PC-9 (cell line): Measurements from ENCODE around the gene FAM149A. TPM values are rescaled to one million over a fixed set of nuclear protein-coding genes. Genes with fewer than 3 reads are reported as not detected.

ENCODE experiments used
- BruUV-seq: library from RNA; stranded (reverse); fragments of 400-500 nt; replicated peaks from 2 replicates; lab custom pipeline; 2021; lab: Mats Ljungman, UMichigan
- CTCF ChIA-PET: fragments of 300-600 bp; sonication (Branson Sonifier 250); formaldehyde crosslinking; loops from one replicate; lab custom pipeline; 2022; ENCODE audit warnings: antibody characterized with exemption; lab: Charles Lee
- POLR2A ChIA-PET: fragments of 300-600 bp; sonication (Branson Sonifier 250); formaldehyde crosslinking; loops from one replicate; lab custom pipeline; 2022; ENCODE audit warnings: antibody characterized with exemption; ENCODE audit not compliant: unreplicated experiment; lab: Charles Lee
- DNase-seq, 2 experiments: peaks; one replicate each; pipeline versions ENCODE4 v3.0.0 to v3.0.0-alpha.2; 2015 to 2022; ENCODE audit warnings: mixed read lengths in 1 of 2
- H2AFZ ChIP-seq: fragments of 200-600 bp; sonication (generic); 2 replicates; pipeline ENCODE4 v1.8.1; 2017; ENCODE audit warnings: antibody characterized with exemption
- H3F3A ChIP-seq: fragments of 200-600 bp; sonication (generic); 2 replicates; pipeline ENCODE4 v1.8.1; 2017; ENCODE audit warnings: antibody characterized with exemption, mild to moderate bottlenecking, low read depth; ENCODE audit not compliant: insufficient read depth
- H3K27ac ChIP-seq: fragments of 200-600 bp; sonication (generic); 2 replicates; pipeline ENCODE4 v1.6.1; 2016; ENCODE audit warnings: mixed run types
- H3K27me3 ChIP-seq: fragments of 200-600 bp; sonication (generic); 2 replicates; pipeline ENCODE4 v1.6.1; 2016; ENCODE audit warnings: low read depth, mixed run types; ENCODE audit not compliant: insufficient read depth
- H3K36me3 ChIP-seq: fragments of 200-600 bp; sonication (generic); 2 replicates; pipeline ENCODE4 v1.6.1; 2016; ENCODE audit warnings: low read depth, mixed run types
- H3K4me1 ChIP-seq: fragments of 200-600 bp; sonication (generic); replicated peaks from 2 replicates; pipeline ENCODE4 v1.6.1; 2016; ENCODE audit warnings: mixed run types; ENCODE audit not compliant: insufficient read depth
- H3K4me2 ChIP-seq: fragments of 200-600 bp; sonication (generic); 2 replicates; pipeline ENCODE4 v1.6.1; 2017; ENCODE audit warnings: mixed run types
- H3K4me3 ChIP-seq: fragments of 200-600 bp; sonication (generic); 2 replicates; pipeline ENCODE4 v1.6.1; 2016; ENCODE audit warnings: mixed run types
- H3K79me2 ChIP-seq: fragments of 200-600 bp; sonication (generic); 2 replicates; pipeline ENCODE4 v1.6.1; 2017; ENCODE audit warnings: low read depth, mixed run types
- H3K9me2 ChIP-seq: fragments of 200-600 bp; sonication (generic); 2 replicates; pipeline ENCODE4 v1.8.1; 2017; ENCODE audit warnings: mild to moderate bottlenecking; ENCODE audit not compliant: insufficient read depth
- H3K9me3 ChIP-seq: fragments of 200-600 bp; sonication (generic); 2 replicates; pipeline ENCODE4 v1.8.1; 2016; ENCODE audit warnings: low read depth; ENCODE audit not compliant: insufficient read depth
- H4K20me1 ChIP-seq: fragments of 200-600 bp; sonication (generic); 2 replicates; pipeline ENCODE4 v1.8.1; 2017; ENCODE audit not compliant: insufficient read depth
- EZH2 ChIP-seq: fragments of 200-600 bp; sonication (generic); IDR thresholded peaks from 2 replicates; pipeline ENCODE4 v1.8.0; 2017; ENCODE audit warnings: antibody characterized with exemption, low read depth
- intact Hi-C: fragments of 100-400 bp; cut with micrococcal nuclease; formaldehyde crosslinking; loops from one replicate; pipeline ENCODE4 v1.10.0; 2022; ENCODE audit not compliant: unreplicated experiment
- total RNA-seq: library from RNA; stranded (reverse); gene quantifications from 2 replicates; pipeline ENCODE4 v1.2.3, GENCODE V29; 2021
- TF ChIP-seq, protein P1 (sequence below): fragments of 200-600 bp; sonication (generic); conservative IDR thresholded peaks from 2 replicates; pipeline ENCODE4 v1.6.1; 2017; ENCODE audit warnings: mixed run types, antibody characterized with exemption, mild to moderate bottlenecking, moderate library complexity

FAM149A gene
- total RNA-seq, 1 experiment from 2014 or later: 0.26 TPM

DNA sequence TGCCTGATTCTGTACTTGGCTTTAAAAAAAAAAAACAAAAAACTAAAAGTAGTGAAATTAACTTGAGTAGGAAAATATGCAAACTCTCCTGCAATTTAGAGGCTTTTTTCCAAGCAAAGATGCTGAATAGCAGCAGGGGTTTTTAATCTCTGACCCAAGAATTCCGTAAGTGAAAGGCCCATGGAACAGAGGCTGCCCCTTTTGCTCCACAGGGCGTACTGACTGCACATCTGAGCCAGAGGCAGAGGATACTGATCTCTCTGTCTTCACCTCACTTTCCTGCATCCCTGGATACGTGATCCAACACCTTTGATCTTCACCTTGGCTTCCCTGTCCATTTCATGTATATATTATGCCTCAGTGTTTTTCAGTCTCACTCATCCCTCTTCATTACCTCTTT lies 3.9 kb downstream of the FAM149A start:
- BruUV-seq: no TSS peak
- no peak overlapping the region for H3K4me2 ChIP-seq
- no peaks in the 10 kb centered on the region for H4K20me1 ChIP-seq
- no peaks in the 10 kb centered on the region for H3K79me2 ChIP-seq
- H3K36me3 ChIP-seq: no peaks in the 10 kb centered on the region
- DNase-seq: no peak
- no peak overlapping the region for H3K27ac ChIP-seq
- TF ChIP-seq, protein P1, sequence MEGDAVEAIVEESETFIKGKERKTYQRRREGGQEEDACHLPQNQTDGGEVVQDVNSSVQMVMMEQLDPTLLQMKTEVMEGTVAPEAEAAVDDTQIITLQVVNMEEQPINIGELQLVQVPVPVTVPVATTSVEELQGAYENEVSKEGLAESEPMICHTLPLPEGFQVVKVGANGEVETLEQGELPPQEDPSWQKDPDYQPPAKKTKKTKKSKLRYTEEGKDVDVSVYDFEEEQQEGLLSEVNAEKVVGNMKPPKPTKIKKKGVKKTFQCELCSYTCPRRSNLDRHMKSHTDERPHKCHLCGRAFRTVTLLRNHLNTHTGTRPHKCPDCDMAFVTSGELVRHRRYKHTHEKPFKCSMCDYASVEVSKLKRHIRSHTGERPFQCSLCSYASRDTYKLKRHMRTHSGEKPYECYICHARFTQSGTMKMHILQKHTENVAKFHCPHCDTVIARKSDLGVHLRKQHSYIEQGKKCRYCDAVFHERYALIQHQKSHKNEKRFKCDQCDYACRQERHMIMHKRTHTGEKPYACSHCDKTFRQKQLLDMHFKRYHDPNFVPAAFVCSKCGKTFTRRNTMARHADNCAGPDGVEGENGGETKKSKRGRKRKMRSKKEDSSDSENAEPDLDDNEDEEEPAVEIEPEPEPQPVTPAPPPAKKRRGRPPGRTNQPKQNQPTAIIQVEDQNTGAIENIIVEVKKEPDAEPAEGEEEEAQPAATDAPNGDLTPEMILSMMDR: no peak
- TF ChIP-seq EZH2: no peak
- POLR2A ChIA-PET: no interaction called here
- H3K4me1 ChIP-seq: no peaks in the 10 kb centered on the region
- no peaks in the 10 kb centered on the region for H3K9me2 ChIP-seq
- H3K4me3 ChIP-seq: no peak overlapping the region
- no peaks in the 10 kb centered on the region for H3F3A ChIP-seq
- CTCF ChIA-PET: interaction anchor here (0.8 kb wide), 1 partner anchor 821 kb away, joined by 5 read pairs; no protein-coding TSS in a partner anchor
- no peaks in the 10 kb centered on the region for H3K9me3 ChIP-seq
- no peak overlapping the region for H2AFZ ChIP-seq
- peaks cover 17% of the 10 kb centered on the region for H3K27me3 ChIP-seq
- intact Hi-C loops: no loop called here

GRCh38 chr4:186109245-186109644 lies 4.7 kb downstream of the FAM149A start:
- POLR2A ChIA-PET: no interaction called here
- Histone ChIP-seq H3K4me2 (no peak overlapping the region), H3K9me3 (no peaks in the 10 kb centered on the region), H2AFZ (no peak overlapping the region), H3K9me2 (no peaks in the 10 kb centered on the region), H3K27ac (no peak overlapping the region), H3K4me3 (no peak overlapping the region), H3K4me1 (no peaks in the 10 kb centered on the region), H3F3A (no peaks in the 10 kb centered on the region), H4K20me1 (no peaks in the 10 kb centered on the region), H3K27me3 (peaks cover 13% of the 10 kb centered on the region), H3K36me3 (no peaks in the 10 kb centered on the region), H3K79me2 (no peaks in the 10 kb centered on the region)
- DNase-seq: no peak
- intact Hi-C loops: no loop called here
- TF ChIP-seq EZH2: no peak
- TF ChIP-seq, protein P1: no peak
- no TSS peak for BruUV-seq
- CTCF ChIA-PET: no interaction called here

GRCh38 chr4:186116697-186117096 lies 12.2 kb downstream of the FAM149A start:
- Histone ChIP-seq H3K4me3 (no peak overlapping the region), H3F3A (no peaks in the 10 kb centered on the region), H3K4me1 (no peaks in the 10 kb centered on the region), H3K27me3 (no peaks in the 10 kb centered on the region), H2AFZ (no peak overlapping the region), H3K36me3 (no peaks in the 10 kb centered on the region), H3K9me2 (no peaks in the 10 kb centered on the region), H3K79me2 (no peaks in the 10 kb centered on the region), H3K9me3 (no peaks in the 10 kb centered on the region), H3K4me2 (no peak overlapping the region), H3K27ac (no peak overlapping the region), H4K20me1 (no peaks in the 10 kb centered on the region)
- intact Hi-C loops: no loop called here
- no peak for TF ChIP-seq EZH2
- TF ChIP-seq, protein P1: no peak
- no TSS peak for BruUV-seq
- POLR2A ChIA-PET: no interaction called here
- DNase-seq: no peak
- CTCF ChIA-PET: no interaction called here
